ENCODE results near the gene CLDN2.

Gene CLDN2

GRCh38 chrX:106927023-106927422 is 6.8 kb downstream of the CLDN2 start:
- DNase-seq (ENCODE audit: low read depth) = no peak

GRCh38 chrX:106927700-106928099 is 7.5 kb downstream of the CLDN2 start:
- DNase-seq (ENCODE audit: low read depth) = no peak

GRCh38 chrX:106928227-106928626 is 8.0 kb downstream of the CLDN2 start:
- no peak for DNase-seq (ENCODE audit: low read depth)

- DNase-seq (ENCODE audit: low read depth) = no peak
Measured at GRCh38 chrX:106931831-106932491, 11.8 kb downstream of the CLDN2 start.

GRCh38 chrX:106932492-106932923 is 12.3 kb downstream of the CLDN2 start:
- no peak for DNase-seq (ENCODE audit: low read depth)

DNA sequence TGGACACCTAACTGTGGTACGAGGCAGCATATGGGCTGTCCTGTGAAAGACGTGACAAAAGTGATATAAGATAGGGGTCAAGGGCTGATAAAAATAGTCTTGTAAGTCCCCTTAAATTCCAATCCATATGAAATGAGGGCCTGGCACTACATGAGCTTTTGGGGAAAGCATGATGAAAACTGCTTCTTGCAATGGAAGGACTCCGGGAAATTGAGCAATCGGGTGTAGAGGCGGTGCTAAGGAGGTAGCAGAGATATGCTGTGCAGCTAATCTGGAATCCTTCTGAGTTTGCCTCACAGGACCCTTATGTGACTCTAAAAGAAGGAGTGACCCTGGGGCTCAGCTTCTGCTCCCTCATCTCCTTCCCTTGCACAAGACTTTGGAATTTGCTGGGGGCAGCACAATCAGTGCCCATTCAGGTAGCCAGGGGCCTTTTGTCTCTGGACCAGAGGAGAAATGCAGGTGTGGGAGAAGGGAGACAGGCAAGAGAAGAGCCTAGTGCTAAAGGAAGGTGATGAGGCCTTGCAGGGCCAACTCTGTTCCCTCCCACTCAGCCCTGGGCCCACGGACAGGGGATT is 12.8 kb downstream of the CLDN2 start:
- DNase-seq (ENCODE audit: low read depth) = no peak

GRCh38 chrX:106933538-106933961 is 13.3 kb downstream of the CLDN2 start:
- DNase-seq (ENCODE audit: low read depth) = no peak

DNA sequence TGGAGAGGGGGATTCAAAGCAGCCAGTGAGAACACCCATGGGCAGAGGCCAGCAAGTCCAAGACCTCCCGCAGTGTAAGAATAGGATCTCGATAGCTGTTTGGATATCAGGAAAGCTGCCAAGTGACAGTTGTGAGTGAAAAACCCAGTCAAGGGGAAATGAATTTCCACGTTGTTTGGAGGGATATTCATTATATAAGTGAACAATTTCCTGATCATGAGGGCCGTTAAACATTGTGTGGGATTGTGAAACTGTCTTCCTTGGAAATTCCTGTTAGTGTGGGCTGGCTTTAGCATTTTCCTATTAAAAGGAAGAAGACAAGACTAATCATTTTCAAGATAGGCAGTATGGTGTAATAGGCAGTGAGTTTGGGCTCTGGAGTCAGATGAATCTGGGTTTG is 15.0 kb downstream of the CLDN2 start:
- no peak for DNase-seq (ENCODE audit: low read depth)

DNA sequence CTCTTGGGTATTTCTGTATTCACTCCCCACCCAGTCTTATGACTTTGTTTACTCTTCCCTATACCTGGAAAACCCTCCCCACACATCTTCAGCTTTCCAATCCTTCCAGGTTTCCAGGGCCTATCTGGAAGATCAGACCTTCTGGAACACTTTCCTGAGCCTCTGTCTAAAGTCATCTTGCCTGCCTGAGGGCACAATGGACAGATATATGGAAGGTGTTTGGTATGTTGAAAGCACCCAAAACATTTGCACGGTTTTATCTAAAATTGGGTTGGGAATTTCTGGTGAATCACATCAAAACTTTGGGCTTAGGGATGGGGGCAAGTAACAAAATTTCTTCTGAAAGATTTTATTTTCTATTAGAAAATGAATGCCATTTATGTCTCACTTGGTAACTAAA is 16.0 kb downstream of the CLDN2 start:
- no peak for DNase-seq (ENCODE audit: low read depth)

- DNase-seq (ENCODE audit: low read depth) = no peak
Measured at GRCh38 chrX:106939566-106939965, 19.4 kb downstream of the CLDN2 start.

- DNase-seq (ENCODE audit: low read depth) = no peak
Measured at GRCh38 chrX:106940068-106940467, 19.9 kb downstream of the CLDN2 start.

GRCh38 chrX:106946464-106946863 is 26.3 kb downstream of the CLDN2 start:
- no peak for DNase-seq (ENCODE audit: low read depth)

DNA sequence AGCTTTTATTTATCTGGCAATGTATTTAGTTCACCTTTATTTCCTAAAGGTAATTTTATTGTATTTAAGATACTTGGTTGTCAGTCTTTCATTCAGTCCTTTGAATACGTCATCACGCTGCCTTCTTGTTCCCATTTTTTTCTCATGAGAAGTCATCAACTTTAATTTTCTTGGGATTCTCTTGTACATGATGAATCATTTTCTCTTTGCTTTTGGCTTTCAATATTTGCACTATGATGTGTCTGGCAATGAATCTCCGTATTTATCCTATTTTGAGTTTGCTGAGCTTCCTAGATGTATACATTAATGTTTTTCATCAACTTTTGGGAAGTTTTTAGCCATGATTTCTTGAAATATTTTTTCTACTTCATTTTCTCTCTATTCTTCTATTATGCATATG is 28.4 kb downstream of the CLDN2 start:
- DNase-seq (ENCODE audit: low read depth) = no peak

- no peak for DNase-seq (ENCODE audit: low read depth)
Measured at GRCh38 chrX:106949366-106949765, 29.2 kb downstream of the CLDN2 start.

- DNase-seq (ENCODE audit: low read depth) = no peak
Measured at GRCh38 chrX:106950381-106950780, 30.2 kb downstream of the CLDN2 start.

- no peak for DNase-seq (ENCODE audit: low read depth)
Measured at GRCh38 chrX:106951230-106951629, 31.0 kb downstream of the CLDN2 start.

GRCh38 chrX:106952089-106952488 is 31.9 kb downstream of the CLDN2 start:
- DNase-seq (ENCODE audit: low read depth) = no peak

- no peak for DNase-seq (ENCODE audit: low read depth)
Measured at GRCh38 chrX:106952538-106952937, 32.3 kb downstream of the CLDN2 start.

DNA sequence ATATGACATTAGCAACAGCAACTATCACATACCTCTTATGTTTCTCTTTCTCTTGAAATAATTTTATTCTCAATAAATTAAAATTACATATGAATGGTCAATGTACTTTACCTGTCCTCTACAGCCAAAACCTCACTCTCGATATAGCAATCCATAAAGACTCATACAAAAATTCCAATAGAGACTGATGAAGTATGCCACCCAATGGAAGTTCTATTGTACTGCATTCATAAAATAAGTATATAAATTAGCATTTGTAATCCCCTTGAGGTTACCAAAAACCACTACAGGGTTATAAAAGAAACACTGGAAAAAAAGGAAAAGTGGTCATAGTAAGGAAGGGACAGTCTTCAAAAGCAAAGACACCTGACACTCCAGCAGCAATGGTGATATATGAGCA is 32.8 kb downstream of the CLDN2 start:
- no peak for DNase-seq (ENCODE audit: low read depth)

GRCh38 chrX:106954041-106954440 is 33.8 kb downstream of the CLDN2 start:
- no peak for DNase-seq (ENCODE audit: low read depth)

DNA sequence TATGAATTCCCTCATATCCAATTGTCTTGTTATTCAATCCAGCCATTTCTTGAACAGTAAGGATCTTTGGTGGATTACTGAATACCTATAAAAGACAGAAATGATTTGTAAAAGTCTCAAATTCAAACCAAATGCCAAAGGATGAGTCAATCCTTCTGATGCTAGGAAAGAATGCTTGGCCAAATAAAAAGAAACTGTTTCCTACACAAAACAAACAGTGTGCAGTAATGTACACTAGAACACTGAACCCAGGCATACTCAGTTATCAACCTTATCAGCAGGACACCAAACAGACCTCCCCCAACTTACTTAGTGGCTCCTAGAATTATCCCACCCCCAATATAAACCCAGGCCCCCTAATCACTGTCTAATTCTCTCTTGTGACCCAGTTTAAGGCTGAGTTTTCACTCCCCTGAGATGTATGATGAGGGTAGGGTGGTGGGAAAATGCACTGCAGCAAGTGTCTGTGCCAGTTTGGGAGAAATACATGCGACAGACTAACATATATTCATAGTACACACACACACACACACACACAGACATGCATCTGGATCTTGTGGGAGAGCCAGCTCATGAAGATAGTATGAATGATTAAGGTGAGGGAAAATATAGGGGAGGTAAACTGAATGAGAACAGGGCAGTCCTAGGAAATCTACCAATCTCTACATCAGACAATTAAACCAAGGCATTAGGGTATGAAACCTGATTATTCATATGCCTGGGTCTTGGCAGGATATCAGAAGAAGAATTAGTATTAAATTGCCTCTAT is 35.0 kb downstream of the CLDN2 start:
- DNase-seq (ENCODE audit: low read depth) = no peak

GRCh38 chrX:106957856-106958255 is 37.7 kb downstream of the CLDN2 start:
- no peak for DNase-seq (ENCODE audit: low read depth)

GRCh38 chrX:106959901-106960300 is 39.7 kb downstream of the CLDN2 start:
- no peak for DNase-seq (ENCODE audit: low read depth)

All from fibroblast of the conjunctiva (primary cell).